Activated naive CD4-positive, alpha-beta T cell treated with anti-CD3 and anti-CD28 coated beads, Interleukin-2, amount 50 U/mL, for 24 hours (primary cell): ENCODE data around the gene CPA3.

Source experiments
- H3K27ac Mint-ChIP-seq: one replicate; pipeline ENCODE4 v1.8.0; 2021; ENCODE audit warnings: mild to moderate bottlenecking, mixed read lengths
- H3K27me3 Mint-ChIP-seq: one replicate; pipeline ENCODE4 v1.8.0; 2021; ENCODE audit warnings: mixed read lengths
- H3K36me3 Mint-ChIP-seq: one replicate; pipeline ENCODE4 v1.8.0; 2021; ENCODE audit warnings: mixed read lengths
- H3K4me1 Mint-ChIP-seq: one replicate; pipeline ENCODE4 v1.8.0; 2021; ENCODE audit warnings: mixed read lengths
- H3K4me3 Mint-ChIP-seq: one replicate; pipeline ENCODE4 v1.8.0; 2021; ENCODE audit warnings: mild to moderate bottlenecking, mixed read lengths
- H3K9me3 Mint-ChIP-seq: one replicate; pipeline ENCODE4 v1.8.0; 2021; ENCODE audit warnings: mixed read lengths

CPA3 gene

DNA sequence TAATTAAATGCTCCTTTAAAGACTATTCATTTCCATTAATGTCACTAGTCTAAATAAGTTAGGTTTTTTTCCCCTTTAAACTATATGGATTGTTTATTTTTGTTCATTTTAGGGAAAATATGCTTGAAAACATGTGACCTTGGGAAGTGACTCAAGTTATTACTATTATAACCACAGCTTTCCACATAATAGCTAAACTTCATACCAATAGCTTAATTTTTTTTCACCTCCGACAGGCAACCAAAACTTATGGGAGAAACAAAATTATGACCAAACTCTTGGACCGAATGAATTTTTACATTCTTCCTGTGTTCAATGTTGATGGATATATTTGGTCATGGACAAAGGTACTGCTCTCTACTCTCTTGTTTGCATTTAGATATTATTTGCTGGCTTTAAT is 16.2 kb downstream of the CPA3 start:
- no peak overlapping the region for H3K27ac Mint-ChIP-seq
- no peaks in the 10 kb centered on the region for H3K9me3 Mint-ChIP-seq
- H3K27me3 Mint-ChIP-seq, result peaks cover 6% of the 10 kb centered on the region
- H3K4me3 Mint-ChIP-seq, result no peak overlapping the region
- H3K36me3 Mint-ChIP-seq, result no peaks in the 10 kb centered on the region
- no peaks in the 10 kb centered on the region for H3K4me1 Mint-ChIP-seq

DNA sequence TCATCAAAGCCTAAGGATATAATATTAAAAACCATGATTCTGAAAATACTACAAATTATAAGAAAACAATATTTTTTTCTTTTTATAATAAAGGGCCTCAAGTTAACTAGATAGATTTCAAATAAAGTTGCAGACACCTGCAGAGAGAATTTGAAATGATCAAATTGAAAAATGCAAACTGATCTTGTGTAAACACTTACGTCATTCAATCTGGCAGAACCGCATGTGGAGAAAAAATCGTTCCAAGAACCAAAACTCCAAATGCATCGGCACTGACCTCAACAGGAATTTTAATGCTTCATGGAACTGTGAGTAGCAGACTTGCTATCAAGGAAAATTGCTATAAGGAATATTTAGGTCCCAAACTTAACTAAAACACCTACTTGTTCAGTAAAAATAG is 17.2 kb downstream of the CPA3 start:
- Mint-ChIP-seq H3K27ac (no peak overlapping the region), H3K36me3 (no peaks in the 10 kb centered on the region), H3K27me3 (peaks cover 3% of the 10 kb centered on the region), H3K9me3 (no peaks in the 10 kb centered on the region), H3K4me3 (no peak overlapping the region), H3K4me1 (no peaks in the 10 kb centered on the region)

DNA sequence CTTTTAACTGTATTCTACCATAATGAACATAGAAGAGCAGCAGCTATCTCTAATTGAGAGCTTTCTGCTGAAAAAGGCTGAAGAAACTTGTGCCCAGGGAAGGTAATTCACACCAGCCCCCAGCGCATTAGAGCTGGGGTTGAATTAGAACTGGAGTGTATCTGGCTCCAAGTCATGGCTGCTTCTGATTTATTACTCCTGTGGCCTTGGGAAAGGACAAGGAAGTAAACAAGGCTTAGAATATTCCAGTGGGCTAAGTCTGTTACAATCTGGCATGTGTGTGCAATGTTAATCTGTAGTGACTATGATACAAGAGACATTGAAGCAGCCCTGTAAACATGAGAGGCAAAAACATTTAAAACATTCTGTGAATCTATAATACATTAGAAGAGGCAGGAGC is 18.1 kb downstream of the CPA3 start:
- H3K36me3 Mint-ChIP-seq, result no peaks in the 10 kb centered on the region
- H3K27ac Mint-ChIP-seq, result no peak overlapping the region
- no peak overlapping the region for H3K4me3 Mint-ChIP-seq
- no peaks in the 10 kb centered on the region for H3K9me3 Mint-ChIP-seq
- no peaks in the 10 kb centered on the region for H3K4me1 Mint-ChIP-seq
- peaks cover 3% of the 10 kb centered on the region for H3K27me3 Mint-ChIP-seq

DNA sequence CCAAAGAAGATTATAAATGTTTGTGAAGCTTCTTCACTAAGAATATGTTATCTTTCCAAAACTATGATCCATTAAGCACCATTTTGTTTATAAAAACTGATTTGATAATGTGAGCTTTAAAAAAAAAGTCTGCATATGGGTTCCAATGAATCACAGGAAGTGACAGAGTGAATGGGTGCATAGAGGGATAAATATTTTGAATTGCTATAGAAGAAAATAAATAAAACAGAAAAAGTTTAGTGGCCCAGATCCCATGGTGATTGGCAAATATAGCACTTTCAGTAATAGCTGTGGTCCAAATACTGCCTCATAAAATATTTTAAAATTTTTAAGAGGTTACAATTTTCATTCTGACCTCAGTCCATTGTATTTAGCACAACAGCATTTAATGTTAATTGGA is 19.2 kb downstream of the CPA3 start:
- H3K4me1 Mint-ChIP-seq, result no peaks in the 10 kb centered on the region
- H3K9me3 Mint-ChIP-seq, result no peaks in the 10 kb centered on the region
- peaks cover 2% of the 10 kb centered on the region for H3K27me3 Mint-ChIP-seq
- H3K27ac Mint-ChIP-seq, result no peak overlapping the region
- H3K36me3 Mint-ChIP-seq, result no peaks in the 10 kb centered on the region
- H3K4me3 Mint-ChIP-seq, result no peak overlapping the region

DNA sequence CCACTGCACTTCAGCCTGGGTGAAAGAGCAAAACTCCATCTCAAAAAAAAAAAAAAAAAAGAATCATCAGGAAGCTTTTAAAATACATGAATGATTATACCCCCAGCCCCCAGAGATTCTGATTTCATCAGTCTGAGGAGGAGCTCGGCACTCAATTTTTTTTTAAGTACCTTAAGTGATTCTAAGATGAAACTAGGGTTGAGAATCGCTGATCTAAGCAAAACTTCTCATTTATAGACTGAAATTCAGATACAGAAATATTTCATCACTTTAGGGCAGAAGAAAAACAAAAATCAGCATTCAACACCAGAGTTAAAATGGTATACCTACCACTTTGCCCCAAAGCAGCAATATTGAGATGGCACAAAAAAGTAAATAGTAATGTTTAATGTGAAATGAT is 24.7 kb downstream of the CPA3 start:
- no peak overlapping the region for H3K27ac Mint-ChIP-seq
- no peak overlapping the region for H3K4me3 Mint-ChIP-seq
- H3K9me3 Mint-ChIP-seq, result peaks cover 8% of the 10 kb centered on the region
- H3K36me3 Mint-ChIP-seq, result no peaks in the 10 kb centered on the region
- H3K27me3 Mint-ChIP-seq, result peaks cover 3% of the 10 kb centered on the region
- no peaks in the 10 kb centered on the region for H3K4me1 Mint-ChIP-seq

DNA sequence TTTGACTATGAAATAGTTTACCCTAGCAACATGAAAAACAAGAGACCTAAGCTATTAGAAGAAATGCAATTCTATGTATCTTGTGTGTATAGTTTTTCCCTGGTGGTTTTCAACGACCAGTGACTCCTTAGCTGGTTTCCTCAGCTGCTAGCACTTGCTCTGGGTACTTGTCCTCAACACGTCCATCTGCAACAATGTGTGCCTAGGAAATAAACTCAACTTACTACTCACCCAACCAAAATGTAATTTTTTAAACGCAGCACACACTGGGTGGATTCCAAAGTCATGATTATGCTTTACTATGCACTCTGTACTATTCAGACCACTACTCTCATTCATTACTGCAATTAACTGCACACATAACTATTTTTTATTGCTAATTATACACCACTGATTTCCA is 31.0 kb downstream of the CPA3 start:
- H3K4me1 Mint-ChIP-seq, result no peaks in the 10 kb centered on the region
- no peak overlapping the region for H3K4me3 Mint-ChIP-seq
- H3K27ac Mint-ChIP-seq, result no peak overlapping the region
- peaks cover 3% of the 10 kb centered on the region for H3K27me3 Mint-ChIP-seq
- peaks cover 8% of the 10 kb centered on the region for H3K9me3 Mint-ChIP-seq
- H3K36me3 Mint-ChIP-seq, result no peaks in the 10 kb centered on the region

DNA sequence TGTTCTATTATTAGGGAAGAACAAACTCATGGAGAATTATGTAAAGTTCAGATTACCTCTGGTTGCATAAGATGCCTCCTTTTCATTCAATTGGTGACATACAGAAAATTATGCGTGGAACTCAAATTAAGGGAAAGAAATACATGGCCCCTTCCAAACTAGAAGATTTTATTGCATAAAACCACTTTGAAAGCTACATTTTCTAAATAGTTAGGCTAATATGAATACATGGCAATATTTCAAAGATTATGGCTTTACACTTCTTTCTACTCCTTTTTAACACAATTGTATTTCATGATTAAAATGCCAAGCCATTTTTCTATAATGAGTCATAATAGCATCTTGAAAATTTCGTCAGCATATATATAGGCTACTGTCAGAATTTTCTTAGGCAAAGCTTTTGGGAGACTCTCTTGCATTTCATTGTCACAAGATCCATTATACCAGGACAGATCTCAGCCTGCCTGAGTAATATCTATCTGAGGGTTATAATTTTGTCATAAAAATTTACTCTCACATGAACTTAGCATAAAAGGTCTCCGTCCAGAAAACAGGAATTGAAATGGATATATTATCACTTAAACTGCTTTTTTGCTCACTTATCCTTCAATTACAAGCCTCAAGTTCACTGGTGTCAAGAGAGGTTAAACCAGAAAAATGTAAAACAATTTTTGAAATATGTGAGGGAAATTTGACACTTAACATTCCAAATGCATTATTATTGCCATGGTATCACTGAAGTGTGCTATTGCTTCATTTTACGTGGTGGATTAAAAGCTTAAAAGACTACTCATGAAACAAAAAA is 37.1 kb downstream of the CPA3 start:
- Mint-ChIP-seq H3K36me3 (no peaks in the 10 kb centered on the region), H3K4me1 (no peaks in the 10 kb centered on the region), H3K27ac (no peak overlapping the region), H3K9me3 (no peaks in the 10 kb centered on the region), H3K4me3 (no peak overlapping the region), H3K27me3 (peaks cover 12% of the 10 kb centered on the region)

DNA sequence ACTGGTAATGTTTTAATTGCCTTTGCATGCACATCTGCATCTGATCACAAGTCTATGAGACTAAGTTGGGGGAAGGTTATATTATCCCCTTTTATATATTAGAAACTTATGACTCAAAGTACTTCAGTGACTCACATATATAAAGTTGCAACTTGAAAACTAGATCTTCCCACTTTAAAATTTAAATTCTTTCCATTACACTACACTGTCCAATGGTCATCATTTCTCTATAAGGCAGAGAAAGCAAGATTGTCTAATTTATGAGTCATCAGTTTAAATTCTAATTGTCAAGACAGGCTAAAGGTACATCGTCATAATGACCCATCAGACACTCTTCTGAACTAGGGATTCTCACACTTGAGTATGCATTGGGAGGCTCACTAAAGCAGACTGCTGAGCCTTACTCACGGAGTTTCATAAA is 37.9 kb downstream of the CPA3 start:
- Mint-ChIP-seq H3K27ac (no peak overlapping the region), H3K36me3 (no peaks in the 10 kb centered on the region), H3K4me1 (no peaks in the 10 kb centered on the region), H3K27me3 (peaks cover 17% of the 10 kb centered on the region), H3K4me3 (no peak overlapping the region), H3K9me3 (no peaks in the 10 kb centered on the region)

DNA sequence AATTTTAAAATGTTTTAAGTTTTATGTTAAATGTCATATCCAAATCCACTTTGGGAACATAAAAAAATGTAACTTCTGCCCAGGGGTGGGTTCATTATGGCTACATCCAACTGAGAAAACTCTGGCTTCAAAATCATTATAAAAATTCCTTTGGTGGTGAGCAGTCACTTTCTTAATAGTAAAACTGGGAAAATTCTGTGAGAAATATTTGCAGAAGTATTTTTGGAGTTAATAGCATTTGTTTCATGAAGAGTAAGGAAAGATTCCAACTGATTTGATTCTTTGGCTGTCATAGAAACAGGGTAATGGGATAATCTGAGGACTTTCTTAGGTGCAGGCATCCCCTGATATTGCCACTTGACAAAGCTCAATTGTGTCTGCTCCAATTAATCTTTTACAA is 38.8 kb downstream of the CPA3 start:
- no peaks in the 10 kb centered on the region for H3K36me3 Mint-ChIP-seq
- no peak overlapping the region for H3K27ac Mint-ChIP-seq
- H3K4me1 Mint-ChIP-seq, result no peaks in the 10 kb centered on the region
- peaks cover 20% of the 10 kb centered on the region for H3K27me3 Mint-ChIP-seq
- H3K4me3 Mint-ChIP-seq, result no peak overlapping the region
- no peaks in the 10 kb centered on the region for H3K9me3 Mint-ChIP-seq

DNA sequence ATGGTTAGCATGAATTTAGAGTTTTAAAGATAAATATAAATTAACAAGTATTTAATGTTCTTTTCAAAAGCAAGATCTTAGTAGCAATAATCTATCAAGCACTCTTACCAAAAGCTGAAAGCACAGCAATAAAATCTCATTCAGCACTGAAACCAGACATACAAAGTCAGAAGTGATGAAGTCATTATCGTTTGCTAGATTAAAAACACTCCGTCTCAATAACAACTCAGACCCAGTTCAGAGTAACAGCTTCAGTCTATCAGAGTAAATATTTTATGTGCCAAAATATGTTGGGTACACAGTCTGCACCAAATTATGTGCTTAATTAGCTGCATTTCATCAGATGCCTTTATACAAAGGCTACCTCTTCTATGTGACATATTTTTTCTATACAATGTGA is 41.6 kb downstream of the CPA3 start:
- Mint-ChIP-seq H3K36me3 (no peaks in the 10 kb centered on the region), H3K27me3 (peaks cover 24% of the 10 kb centered on the region), H3K4me1 (no peaks in the 10 kb centered on the region), H3K27ac (no peak overlapping the region), H3K9me3 (no peaks in the 10 kb centered on the region), H3K4me3 (no peak overlapping the region)

DNA sequence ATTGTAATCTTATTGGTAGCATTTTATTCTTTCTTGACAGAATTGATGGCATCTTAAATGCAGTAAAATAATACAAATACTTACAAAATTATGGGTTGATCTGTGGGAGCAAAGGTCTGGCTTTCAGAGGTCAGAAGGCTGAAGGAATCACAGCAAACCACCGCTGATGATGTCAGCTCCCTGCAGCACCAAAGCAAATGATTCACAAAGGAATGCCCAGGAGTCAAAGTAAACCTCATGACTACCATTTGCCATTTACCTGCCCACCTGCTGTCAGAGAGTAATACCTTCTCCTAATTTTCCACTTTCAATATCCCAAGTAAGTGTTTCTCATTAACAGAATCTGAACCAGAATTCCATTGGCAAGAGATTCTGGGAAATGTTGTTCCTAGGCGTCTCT is 46.1 kb downstream of the CPA3 start:
- Mint-ChIP-seq H3K36me3 (no peaks in the 10 kb centered on the region), H3K9me3 (no peaks in the 10 kb centered on the region), H3K27ac (no peak overlapping the region), H3K4me1 (no peaks in the 10 kb centered on the region), H3K4me3 (no peak overlapping the region), H3K27me3 (peaks cover 16% of the 10 kb centered on the region)

DNA sequence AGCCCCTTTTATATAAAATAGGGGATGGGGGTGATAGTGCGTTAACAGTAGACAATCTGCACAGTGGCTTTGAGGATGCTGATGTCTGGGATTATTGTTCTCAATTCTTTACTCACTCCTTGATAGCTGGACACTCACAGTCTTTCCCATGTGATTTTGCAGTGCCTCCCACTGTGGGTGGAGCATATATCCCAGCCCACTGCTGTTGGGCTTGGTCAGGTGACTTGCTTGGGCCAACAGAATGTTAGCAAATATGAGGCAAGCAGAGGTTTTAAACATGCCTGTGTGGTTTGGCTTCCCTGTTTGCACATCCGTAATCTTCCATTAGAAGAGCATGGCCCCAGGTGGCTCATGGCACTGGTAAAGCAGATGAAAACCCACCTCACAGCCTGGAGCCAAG is 46.5 kb downstream of the CPA3 start:
- Mint-ChIP-seq H3K4me1 (no peaks in the 10 kb centered on the region), H3K27me3 (peaks cover 16% of the 10 kb centered on the region), H3K36me3 (no peaks in the 10 kb centered on the region), H3K9me3 (no peaks in the 10 kb centered on the region), H3K4me3 (no peak overlapping the region), H3K27ac (no peak overlapping the region)

DNA sequence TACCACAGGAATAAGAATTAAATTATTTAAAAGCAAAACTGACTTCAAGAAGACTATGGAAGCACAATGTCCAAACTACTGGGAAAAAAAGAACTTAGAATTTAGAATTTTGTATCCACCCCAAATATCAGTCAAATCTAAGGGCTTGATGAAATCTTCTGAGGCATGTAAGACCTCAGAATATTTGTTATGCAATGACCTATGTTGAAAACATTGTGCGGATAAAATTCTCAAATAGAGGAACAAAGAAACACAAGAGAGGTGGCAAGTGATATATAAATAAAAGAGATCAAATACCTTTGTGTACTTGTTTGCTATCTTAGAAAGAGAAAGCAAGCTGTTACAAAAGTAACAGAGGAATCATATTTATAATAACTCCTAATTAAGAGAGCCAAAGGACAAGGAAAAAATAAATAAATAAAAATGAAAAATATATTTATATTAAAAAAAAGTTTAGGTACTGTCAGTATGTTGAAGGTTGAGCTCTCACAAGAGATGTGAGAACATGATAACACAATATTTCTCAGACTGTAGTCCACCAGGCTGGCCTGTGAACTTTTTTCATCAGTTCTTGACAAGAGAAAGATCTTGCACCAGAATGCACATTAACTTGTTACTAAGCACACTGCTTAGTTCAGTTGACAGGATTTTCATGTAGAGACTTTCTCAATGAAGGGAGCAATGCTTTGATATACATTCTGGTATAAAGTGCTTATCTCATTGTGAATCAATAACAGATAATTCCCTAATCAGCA is 50.0 kb downstream of the CPA3 start:
- Mint-ChIP-seq H3K27me3 (peaks cover 3% of the 10 kb centered on the region), H3K27ac (no peak overlapping the region), H3K9me3 (no peaks in the 10 kb centered on the region), H3K4me3 (no peak overlapping the region), H3K36me3 (no peaks in the 10 kb centered on the region), H3K4me1 (no peaks in the 10 kb centered on the region)

DNA sequence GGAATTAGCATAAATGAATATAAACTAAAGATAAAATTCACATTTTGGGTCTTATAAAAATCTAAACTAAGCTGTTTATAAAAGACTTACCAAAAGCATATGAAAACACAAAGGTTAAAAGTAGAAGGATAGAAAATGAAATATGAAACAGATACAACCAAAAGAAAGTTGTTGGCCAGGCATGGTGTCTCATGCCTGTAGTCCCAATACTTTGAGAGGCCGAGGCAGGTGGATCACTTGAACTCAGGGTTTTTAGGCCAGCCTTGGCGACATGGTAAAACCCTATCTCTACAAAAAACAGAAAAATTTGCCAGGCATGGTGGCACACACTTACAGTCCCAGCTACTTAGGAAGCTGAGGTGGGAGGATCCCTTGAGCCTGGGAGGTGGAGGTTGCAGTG is 51.0 kb downstream of the CPA3 start:
- no peaks in the 10 kb centered on the region for H3K9me3 Mint-ChIP-seq
- H3K36me3 Mint-ChIP-seq, result no peaks in the 10 kb centered on the region
- no peak overlapping the region for H3K27ac Mint-ChIP-seq
- no peaks in the 10 kb centered on the region for H3K4me1 Mint-ChIP-seq
- H3K4me3 Mint-ChIP-seq, result no peak overlapping the region
- H3K27me3 Mint-ChIP-seq, result peaks cover 3% of the 10 kb centered on the region

DNA sequence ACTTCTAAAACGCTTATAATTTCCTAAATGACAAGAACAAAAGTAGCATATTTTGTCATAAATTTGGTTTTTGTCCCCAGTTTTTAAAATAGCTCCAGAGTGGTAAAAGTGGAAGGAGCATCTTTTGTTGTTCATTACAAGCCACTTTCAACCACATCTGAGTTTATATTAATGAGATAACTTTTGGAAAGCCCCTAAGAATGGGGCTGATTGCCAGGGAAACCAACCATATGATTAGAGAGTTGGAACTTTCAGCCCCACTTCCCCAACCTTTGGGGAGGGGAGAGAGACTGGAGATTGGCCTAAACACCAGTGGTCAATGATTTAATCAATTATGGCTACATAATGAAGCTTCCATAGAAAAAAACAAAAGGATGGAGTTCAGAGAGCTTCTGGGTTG is 57.4 kb downstream of the CPA3 start:
- Mint-ChIP-seq H3K27me3 (peaks cover 10% of the 10 kb centered on the region), H3K36me3 (no peaks in the 10 kb centered on the region), H3K4me1 (no peaks in the 10 kb centered on the region), H3K9me3 (no peaks in the 10 kb centered on the region), H3K27ac (no peak overlapping the region), H3K4me3 (no peak overlapping the region)

DNA sequence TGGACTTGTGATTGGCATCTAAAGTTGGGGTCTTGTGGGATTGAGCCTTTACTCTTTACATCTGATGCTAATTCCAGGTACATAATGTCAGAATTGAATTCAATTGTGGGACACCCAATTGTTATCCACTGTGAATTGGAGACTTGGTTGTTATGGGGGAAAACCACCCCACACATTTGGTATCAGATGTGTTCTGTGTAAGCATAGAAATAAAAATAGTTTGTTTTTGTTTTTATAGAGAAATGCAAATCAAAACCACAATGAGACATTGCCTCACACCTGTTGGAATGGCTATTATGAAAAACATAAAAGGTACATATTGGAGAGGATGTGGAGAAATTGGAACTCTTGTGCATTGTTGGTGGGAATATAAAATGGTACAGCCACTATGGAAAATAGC is 58.5 kb downstream of the CPA3 start:
- no peak overlapping the region for H3K27ac Mint-ChIP-seq
- no peaks in the 10 kb centered on the region for H3K36me3 Mint-ChIP-seq
- H3K27me3 Mint-ChIP-seq, result peaks cover 11% of the 10 kb centered on the region
- no peak overlapping the region for H3K4me3 Mint-ChIP-seq
- no peaks in the 10 kb centered on the region for H3K9me3 Mint-ChIP-seq
- H3K4me1 Mint-ChIP-seq, result no peaks in the 10 kb centered on the region
